Hematopoietic multipotent progenitor cell treated with erythropoietin and hydrocortisone succinate and interleukin-3 and kit ligand, for 6 days (in vitro differentiated cells): ENCODE data around the gene PRCP.
A peak's percentile ranks its signal among the peaks of the same experiment; 100 is the strongest.

ENCODE experiments used
- DNase-seq: peaks from one replicate; pipeline ENCODE4 v3.0.0-alpha.2; 2015

Gene PRCP

GRCh38 chr11:82775736-82776346 lies 124.4 kb downstream of the PRCP start:
- DNase-seq = peak; percentile 84

- no peak for DNase-seq
These were observed 125.0 kb downstream of the PRCP start for GRCh38 chr11:82775218-82775617.
